Immature natural killer cell (primary cell): ENCODE data around the gene TMEM200A. TPM values are rescaled to one million over a fixed set of nuclear protein-coding genes. Genes with fewer than 3 reads are reported as not detected.
"Not testable (repeated sequence)": the region's sequence is repeated elsewhere in the genome, so short reads cannot be mapped to it uniquely, and the experiment has no call there.

ENCODE experiments used
- DNase-seq, 3 donors: peaks; one replicate each; pipeline ENCODE4 v3.0.0; 2022; ENCODE audit warnings: mixed read lengths in 1 of 3
- H3K27ac Mint-ChIP-seq, 6 donors: one replicate each; pipeline ENCODE4 v1.8.0; 2020; ENCODE audit warnings: mixed read lengths in 6 of 6, mild to moderate bottlenecking in 5 of 6, inconsistent platforms in 4 of 6, moderate library complexity in 3 of 6
- H3K27me3 Mint-ChIP-seq, 3 donors: one replicate each; pipeline ENCODE4 v1.8.0; 2020 to 2021; ENCODE audit warnings: low read depth in 3 of 3, mild to moderate bottlenecking in 3 of 3, mixed read lengths in 3 of 3, moderate library complexity in 3 of 3, inconsistent platforms in 1 of 3
- H3K36me3 Mint-ChIP-seq, 3 donors: one replicate each; pipeline ENCODE4 v1.8.0; 2020; ENCODE audit warnings: mixed read lengths in 3 of 3, inconsistent platforms in 2 of 3, mild to moderate bottlenecking in 2 of 3
- H3K4me1 Mint-ChIP-seq, 2 donors: one replicate each; pipeline ENCODE4 v1.8.0; 2020; ENCODE audit warnings: inconsistent platforms in 2 of 2, mild to moderate bottlenecking in 2 of 2, mixed read lengths in 2 of 2, moderate library complexity in 1 of 2
- H3K4me3 Mint-ChIP-seq, 5 donors: one replicate each; pipeline ENCODE4 v1.8.0; 2020; ENCODE audit warnings: mild to moderate bottlenecking in 5 of 5, mixed read lengths in 5 of 5, inconsistent platforms in 3 of 5, moderate library complexity in 3 of 5
- H3K9me3 Mint-ChIP-seq, 6 donors: one replicate each; pipeline ENCODE4 v1.8.0; 2020; ENCODE audit warnings: mild to moderate bottlenecking in 6 of 6, mixed read lengths in 6 of 6, inconsistent platforms in 4 of 6, moderate library complexity in 3 of 6
- polyA plus RNA-seq, 3 donors: library from polyadenylated mRNA; unstranded; fragments of 300-500 nt; fragmentation: Illumina TruSeq; gene quantifications; one replicate each; pipeline ENCODE4 v1.2.3, GENCODE V29; 2021

Gene TMEM200A
- polyA plus RNA-seq, result 1 to 10 TPM; 1.0 to 2.2 (median 2.1) TPM

- peaks cover 2 to 20% (median 7%) of the 10 kb centered on the region in 3 donors for H3K27me3 Mint-ChIP-seq
- H3K36me3 Mint-ChIP-seq, result peaks cover 0 to under 1% (median 0%) of the 10 kb centered on the region in 3 donors
- no peak within 1 kb of the TSS for H3K27ac Mint-ChIP-seq
- peaks cover 0 to 5% (median 0%) of the 10 kb centered on the region in 6 donors for H3K9me3 Mint-ChIP-seq
- DNase-seq, result peak; percentile 14 to 30 (median 29)
- peaks cover 12 to 18% of the 10 kb centered on the region in 2 donors for H3K4me1 Mint-ChIP-seq
- H3K4me3 Mint-ChIP-seq, result peak within 1 kb of the TSS; percentile 65 to 89 (median 75)
Measured at GRCh38 chr6:130365166-130366106, at the start of gene TMEM200A. TSS of gene TMEM200A (plus strand) at chr6:130366017. CDS start at chr6:130440423, 74,406 bp downstream.

DNA sequence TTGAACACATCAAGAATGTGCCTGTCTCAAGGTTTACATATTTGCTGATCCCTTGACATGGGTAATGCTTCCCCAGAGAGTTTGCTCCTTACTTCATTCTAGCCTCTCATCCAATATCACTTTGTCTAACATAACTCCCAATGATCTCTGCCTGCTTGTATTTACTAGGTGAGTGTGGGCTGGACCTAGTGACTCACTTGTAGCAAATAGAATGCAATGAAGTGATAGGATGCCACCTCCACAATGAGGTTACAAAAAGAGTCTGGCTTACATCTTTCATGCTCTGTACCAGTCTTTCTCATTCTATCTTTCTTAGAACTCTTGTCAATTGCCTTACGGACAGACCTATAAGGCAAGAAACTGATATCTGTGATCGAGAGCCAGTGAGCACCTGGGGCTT lies 44.9 kb upstream of the TMEM200A start:
- Mint-ChIP-seq H3K9me3 (no peaks in the 10 kb centered on the region), H3K27me3 (peaks cover 4 to 6% (median 4%) of the 10 kb centered on the region in 3 donors), H3K4me1 (no peaks in the 10 kb centered on the region), H3K36me3 (no peaks in the 10 kb centered on the region), H3K4me3 (no peak overlapping the region), H3K27ac (no peak overlapping the region)
- DNase-seq, result no peak

- Mint-ChIP-seq H3K4me1 (no peaks in the 10 kb centered on the region), H3K27ac (no peak overlapping the region), H3K4me3 (no peak overlapping the region), H3K27me3 (peaks cover 4% of the 10 kb centered on the region in 3 donors), H3K36me3 (no peaks in the 10 kb centered on the region), H3K9me3 (no peaks in the 10 kb centered on the region)
- DNase-seq, result peak; percentile 39 to 56 (median 41)
Measured at GRCh38 chr6:130322673-130323268, 43.0 kb upstream of the TMEM200A start.

DNA sequence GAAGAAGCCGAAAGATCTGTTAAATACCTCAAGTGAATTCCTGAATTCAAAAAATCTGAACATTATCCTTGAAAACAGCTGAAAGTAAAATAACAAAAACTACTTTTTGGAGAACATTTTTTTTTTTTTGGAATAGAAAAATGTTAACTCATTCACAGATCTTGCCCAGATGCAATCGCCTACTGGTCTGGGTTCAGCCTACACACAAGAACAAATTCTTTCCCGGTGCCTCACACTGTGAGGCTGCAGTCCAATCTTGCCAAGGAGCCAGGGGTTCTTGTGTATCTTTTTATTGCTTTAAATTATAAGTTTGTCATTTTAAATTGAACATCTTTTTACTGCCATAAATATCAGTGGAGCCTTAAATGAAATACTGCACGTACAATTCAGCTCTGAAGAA lies 41.2 kb upstream of the TMEM200A start:
- Mint-ChIP-seq H3K27ac (no peak overlapping the region), H3K4me1 (no peaks in the 10 kb centered on the region), H3K36me3 (no peaks in the 10 kb centered on the region), H3K9me3 (no peaks in the 10 kb centered on the region), H3K27me3 (peaks cover 0 to 2% (median 0%) of the 10 kb centered on the region in 3 donors), H3K4me3 (no peak overlapping the region)
- DNase-seq, result no peak

GRCh38 chr6:130326496-130326895 lies 39.3 kb upstream of the TMEM200A start:
- Mint-ChIP-seq H3K9me3 (peaks cover 0 to 4% (median 0%) of the 10 kb centered on the region in 6 donors), H3K36me3 (no peaks in the 10 kb centered on the region), H3K27me3 (peaks cover 0 to 2% (median 0%) of the 10 kb centered on the region in 3 donors), H3K4me1 (no peaks in the 10 kb centered on the region), H3K27ac (no peak overlapping the region), H3K4me3 (no peak overlapping the region)
- DNase-seq, result no peak

DNA sequence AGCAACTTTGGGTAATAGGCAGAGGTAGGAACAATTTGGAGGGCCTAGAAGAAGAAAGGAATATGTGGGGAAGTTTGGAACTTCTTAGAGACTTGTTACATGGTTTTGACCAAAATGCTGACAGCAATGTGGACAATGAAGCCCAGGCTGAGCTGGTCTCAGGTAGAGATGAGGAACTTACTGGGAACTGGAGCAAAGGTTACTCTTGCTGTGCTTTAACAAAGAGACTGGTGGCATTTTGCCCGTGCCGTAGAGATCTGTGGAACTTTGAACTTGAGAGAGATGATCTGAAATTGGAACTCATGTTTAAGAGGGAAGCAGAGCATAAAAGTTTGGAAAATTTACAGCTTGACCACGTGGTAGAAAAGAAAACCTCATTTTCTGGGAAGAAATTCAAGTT lies 28.3 kb upstream of the TMEM200A start:
- no peaks in the 10 kb centered on the region for H3K9me3 Mint-ChIP-seq
- no peak for DNase-seq

DNA sequence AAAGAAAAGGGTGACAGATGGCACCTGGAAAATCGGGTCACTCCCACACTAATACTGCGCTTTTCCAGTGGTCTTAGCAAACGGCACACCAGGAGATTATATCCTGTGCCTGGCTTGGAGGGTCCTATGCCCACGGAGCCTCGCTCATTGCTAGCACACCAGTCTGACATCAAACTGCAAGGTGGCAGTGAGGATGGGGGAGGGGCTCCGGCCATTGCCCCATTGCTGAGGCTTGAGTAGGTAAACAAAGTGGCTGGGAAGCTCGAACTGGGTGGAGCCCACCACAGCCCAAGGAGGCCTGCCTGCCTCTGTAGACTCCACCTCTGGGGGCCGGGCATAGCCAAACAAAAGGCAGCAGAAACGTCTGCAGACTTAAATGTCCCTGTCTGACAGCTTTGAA lies 19.5 kb upstream of the TMEM200A start:
- not testable (repeated sequence) for H3K9me3 Mint-ChIP-seq, H3K4me3 Mint-ChIP-seq, H3K27me3 Mint-ChIP-seq, H3K27ac Mint-ChIP-seq, DNase-seq, H3K4me1 Mint-ChIP-seq, H3K36me3 Mint-ChIP-seq

More for the DNA sequence above, 28.3 kb upstream of the TMEM200A start:
- Mint-ChIP-seq H3K4me1 (no peaks in the 10 kb centered on the region), H3K4me3 (no peak overlapping the region), H3K36me3 (no peaks in the 10 kb centered on the region), H3K27ac (no peak overlapping the region), H3K27me3 (peaks cover 0 to 2% (median 0%) of the 10 kb centered on the region in 3 donors)

DNA sequence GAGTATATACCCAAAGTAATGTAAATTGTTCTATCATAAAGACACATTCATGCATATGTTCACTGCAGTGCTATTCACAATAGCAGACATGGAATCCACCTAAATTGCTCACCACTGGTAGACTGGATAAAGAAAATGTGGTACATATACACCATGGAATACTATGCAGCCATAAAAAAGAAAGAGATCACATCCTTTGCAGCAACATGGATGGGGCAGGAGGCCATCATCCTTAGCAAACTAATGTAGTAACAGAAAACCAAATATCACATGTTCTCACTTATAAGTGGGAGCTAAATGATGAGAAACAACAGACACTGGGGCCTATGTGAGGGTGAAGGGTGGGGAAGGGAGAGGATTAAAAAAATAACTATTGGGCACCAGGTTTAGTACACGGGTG lies 11.5 kb upstream of the TMEM200A start:
- Mint-ChIP-seq H3K27me3 (peaks cover 0 to 5% (median 5%) of the 10 kb centered on the region in 3 donors), H3K4me1 (no peaks in the 10 kb centered on the region), H3K9me3 (peaks cover 0 to 3% (median 0%) of the 10 kb centered on the region in 6 donors), H3K4me3 (no peak overlapping the region), H3K36me3 (no peaks in the 10 kb centered on the region), H3K27ac (no peak overlapping the region)
- DNase-seq, result no peak

DNA sequence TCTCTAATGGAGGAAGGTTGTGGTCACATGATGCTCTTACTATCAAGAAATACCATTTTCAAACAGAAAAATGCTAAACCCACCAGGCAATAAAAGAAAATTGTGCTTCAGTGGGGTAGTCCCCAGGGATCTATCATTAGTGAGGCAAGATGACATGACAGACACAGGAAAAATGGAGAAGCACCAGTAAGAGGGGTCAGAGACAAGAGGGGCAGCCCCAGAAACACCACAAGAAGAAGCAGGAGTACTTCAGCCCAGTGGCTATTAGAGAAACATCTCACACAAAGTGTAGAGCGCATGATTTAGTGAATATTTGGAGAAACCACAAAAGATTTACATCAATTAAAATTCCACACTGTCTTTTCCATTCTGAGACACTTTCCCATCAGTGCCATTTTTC lies 10.2 kb upstream of the TMEM200A start:
- Mint-ChIP-seq H3K4me3 (no peak overlapping the region), H3K36me3 (peaks cover 0 to 5% (median 0%) of the 10 kb centered on the region in 3 donors), H3K27me3 (peaks cover 1 to 8% (median 7%) of the 10 kb centered on the region in 3 donors), H3K27ac (no peak overlapping the region), H3K9me3 (peaks cover 0 to 10% (median under 1%) of the 10 kb centered on the region in 6 donors), H3K4me1 (no peaks in the 10 kb centered on the region)
- DNase-seq, result no peak

DNA sequence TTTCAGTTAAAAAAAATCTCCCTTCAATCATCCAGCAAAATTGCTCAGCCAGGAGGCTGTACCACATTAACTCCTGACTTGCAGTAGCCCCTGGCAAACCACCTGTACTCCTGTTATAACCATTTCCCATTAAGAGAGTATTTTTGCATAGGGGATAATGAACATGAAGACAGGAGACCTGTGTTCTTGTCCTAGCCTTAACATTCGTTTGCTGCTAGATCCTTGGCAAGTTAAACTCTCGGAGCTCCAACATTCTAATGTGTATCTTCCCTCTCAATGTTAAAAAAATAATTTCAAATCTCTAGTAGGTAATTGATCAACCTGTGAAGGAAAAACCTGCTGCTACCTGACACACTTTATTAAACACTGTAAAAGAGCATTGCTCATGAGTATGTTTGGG lies 8.4 kb upstream of the TMEM200A start:
- Mint-ChIP-seq H3K4me1 (no peaks in the 10 kb centered on the region), H3K27me3 (peaks cover 1 to 8% (median 7%) of the 10 kb centered on the region in 3 donors), H3K27ac (no peak overlapping the region), H3K9me3 (peaks cover 0 to 14% (median 0%) of the 10 kb centered on the region in 6 donors), H3K36me3 (peaks cover 0 to 5% (median 0%) of the 10 kb centered on the region in 3 donors), H3K4me3 (no peak overlapping the region)
- no peak for DNase-seq

GRCh38 chr6:130359736-130360135 lies 6.1 kb upstream of the TMEM200A start:
- Mint-ChIP-seq H3K27me3 (peaks cover 1 to 11% (median 6%) of the 10 kb centered on the region in 3 donors), H3K27ac (no peak overlapping the region), H3K4me1 (peaks cover 2 to 8% of the 10 kb centered on the region in 2 donors), H3K4me3 (no peak overlapping the region), H3K9me3 (peaks cover 0 to 14% (median 0%) of the 10 kb centered on the region in 6 donors), H3K36me3 (peaks cover 0 to 5% (median 0%) of the 10 kb centered on the region in 3 donors)
- no peak for DNase-seq

DNA sequence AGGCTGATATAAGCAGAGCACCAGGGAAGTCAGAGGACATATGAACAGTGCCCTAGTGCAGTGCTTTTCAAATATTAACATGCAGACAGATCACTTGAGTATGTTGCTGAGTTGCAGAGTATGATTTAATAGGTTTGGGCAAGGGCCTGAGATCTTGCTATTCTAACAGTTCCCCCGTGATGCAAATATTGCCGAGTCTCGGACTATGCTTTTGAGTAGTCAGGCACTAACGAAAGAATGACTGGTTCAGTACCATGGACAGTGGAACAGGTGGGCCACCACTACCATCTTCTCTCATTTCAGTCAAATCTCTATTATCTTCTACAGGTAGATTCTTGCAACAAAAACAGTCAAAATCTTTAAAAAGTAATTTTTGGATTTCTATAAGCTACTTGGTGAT lies 3.7 kb upstream of the TMEM200A start:
- peaks cover 0 to 14% (median 0%) of the 10 kb centered on the region in 6 donors for H3K9me3 Mint-ChIP-seq
- H3K4me1 Mint-ChIP-seq, result peaks cover 12 to 18% of the 10 kb centered on the region in 2 donors
- no peak overlapping the region for H3K27ac Mint-ChIP-seq
- H3K4me3 Mint-ChIP-seq, result no peak overlapping the region
- H3K36me3 Mint-ChIP-seq, result peaks cover 0 to 5% (median 0%) of the 10 kb centered on the region in 3 donors
- peak in 2 of 3 donors; percentile 4 to 8 for DNase-seq
- peaks cover 1 to 17% (median 11%) of the 10 kb centered on the region in 3 donors for H3K27me3 Mint-ChIP-seq

DNA sequence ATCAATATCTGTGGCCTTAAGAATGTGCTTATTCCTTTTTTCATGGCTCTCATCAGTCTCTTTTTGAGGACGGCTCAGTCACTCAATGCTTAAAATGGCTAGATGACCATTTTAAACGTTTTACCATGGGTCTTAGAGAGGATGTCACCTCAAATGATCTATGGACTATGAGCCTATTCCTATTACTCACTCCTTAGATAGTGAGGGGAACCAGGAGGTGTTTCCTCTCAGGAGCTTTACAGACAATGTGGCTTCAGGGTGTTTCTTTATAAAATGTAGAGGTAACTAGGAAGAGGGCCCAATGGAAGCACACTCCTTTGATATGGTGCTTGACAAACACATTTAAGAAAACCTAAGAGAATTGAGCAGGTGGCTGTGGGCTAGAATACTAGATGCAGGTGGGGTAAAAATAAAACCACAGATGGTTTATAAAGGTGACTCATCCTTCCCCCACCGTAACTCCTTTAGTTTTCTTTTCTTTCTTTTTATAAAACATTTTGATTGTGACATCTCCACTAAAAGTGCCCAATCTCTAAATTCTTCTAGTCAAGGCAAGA lies 1.5 kb upstream of the TMEM200A start:
- Mint-ChIP-seq H3K9me3 (peaks cover 0 to 14% (median 0%) of the 10 kb centered on the region in 6 donors), H3K4me1 (peaks cover 12 to 18% of the 10 kb centered on the region in 2 donors), H3K36me3 (peaks cover 0 to 5% (median 0%) of the 10 kb centered on the region in 3 donors), H3K4me3 (peak overlapping the region; percentile 47 to 82 (median 64)), H3K27ac (peak overlapping the region in 1 of 6 donors; percentile 13), H3K27me3 (peaks cover 3 to 19% (median 9%) of the 10 kb centered on the region in 3 donors)
- no peak for DNase-seq
